Loucy (cell line): ENCODE data around the gene MKI67.
A peak's percentile ranks its signal among the peaks of the same experiment; 100 is the strongest.

Experiments
- H2AFZ ChIP-seq: fragments of 200-600 bp; sonication (generic); 2 replicates; pipeline ENCODE4 v1.6.0; 2016; ENCODE audit warnings: antibody characterized with exemption, mild to moderate bottlenecking, low read length, moderate library complexity
- H3F3A ChIP-seq: fragments of 200-600 bp; 2 replicates; pipeline ENCODE4 v1.6.0; 2016; ENCODE audit warnings: antibody characterized with exemption, low read depth, mild to moderate bottlenecking
- H3K27me3 ChIP-seq: fragments of 200-600 bp; sonication (generic); 2 replicates; pipeline ENCODE4 v1.6.1; 2014; ENCODE audit warnings: low read length, mild to moderate bottlenecking; ENCODE audit not compliant: insufficient read depth, poor library complexity, severe bottlenecking
- H3K36me3 ChIP-seq: fragments of 200-600 bp; sonication (generic); 2 replicates; pipeline ENCODE4 v1.6.1; 2016; ENCODE audit warnings: low read length; ENCODE audit not compliant: insufficient read depth
- H3K4me1 ChIP-seq: fragments of 200-600 bp; sonication (generic); 2 replicates; pipeline ENCODE4 v1.5.1; 2014; ENCODE audit warnings: low read length, mild to moderate bottlenecking; ENCODE audit not compliant: insufficient read depth, poor library complexity, severe bottlenecking
- H3K4me2 ChIP-seq: fragments of 200-600 bp; sonication (generic); 2 replicates; pipeline ENCODE4 v1.6.0; 2014; ENCODE audit warnings: antibody characterized with exemption, low read length, low read depth, mild to moderate bottlenecking; ENCODE audit not compliant: poor library complexity, severe bottlenecking
- H3K4me3 ChIP-seq: fragments of 200-600 bp; sonication (generic); 2 replicates; pipeline ENCODE4 v1.5.1; 2014; ENCODE audit warnings: low read length, mild to moderate bottlenecking, mixed read lengths; ENCODE audit not compliant: poor library complexity, severe bottlenecking
- H3K79me2 ChIP-seq: fragments of 200-600 bp; sonication (generic); 2 replicates; pipeline ENCODE4 v1.6.1; 2014; ENCODE audit warnings: low read length; ENCODE audit not compliant: insufficient read depth
- H3K9ac ChIP-seq: fragments of 200-600 bp; sonication (generic); 2 replicates; pipeline ENCODE4 v1.6.0; 2014; ENCODE audit warnings: mild to moderate bottlenecking, low read depth, low read length, moderate library complexity; ENCODE audit not compliant: poor library complexity, severe bottlenecking
- H3K9me2 ChIP-seq: fragments of 200-600 bp; sonication (generic); replicated peaks from 2 replicates; pipeline ENCODE4 v1.6.1; 2016; ENCODE audit warnings: low read depth, low read length, mixed read lengths
- H3K9me3 ChIP-seq: fragments of 200-600 bp; sonication (generic); 2 replicates; pipeline ENCODE4 v1.6.1; 2014; ENCODE audit warnings: mild to moderate bottlenecking, antibody characterized with exemption, low read length, low read depth; ENCODE audit not compliant: insufficient read depth
- H4K20me1 ChIP-seq: fragments of 200-600 bp; sonication (generic); 2 replicates; pipeline ENCODE4 v1.6.0; 2014; ENCODE audit warnings: antibody characterized with exemption, low read length, mild to moderate bottlenecking; ENCODE audit not compliant: insufficient read depth, poor library complexity, severe bottlenecking
- CTCF ChIP-seq: fragments of 200-600 bp; sonication (generic); conservative IDR thresholded peaks from 2 replicates; pipeline ENCODE4 v1.5.1; 2014; ENCODE audit warnings: mild to moderate bottlenecking, antibody characterized with exemption, low read length
- EZH2phosphoT487 ChIP-seq: fragments of 200-600 bp; IDR thresholded peaks from 2 replicates; pipeline ENCODE4 v1.6.1; 2018; ENCODE audit warnings: antibody characterized with exemption, mild to moderate bottlenecking, moderate library complexity, borderline replicate concordance

Gene MKI67

GRCh38 chr10:128151031-128151430 is 24.8 kb upstream of the MKI67 start:
- Histone ChIP-seq H3K9me3 (no peaks in the 10 kb centered on the region), H3K9ac (no peak overlapping the region), H3K36me3 (no peaks in the 10 kb centered on the region), H3F3A (no peaks in the 10 kb centered on the region), H4K20me1 (no peaks in the 10 kb centered on the region), H3K4me3 (no peak overlapping the region), H3K4me2 (no peak overlapping the region), H3K9me2 (no peaks in the 10 kb centered on the region), H3K4me1 (peaks cover 6% of the 10 kb centered on the region), H3K27me3 (no peaks in the 10 kb centered on the region), H3K79me2 (no peaks in the 10 kb centered on the region), H2AFZ (no peak overlapping the region)
- no peak for TF ChIP-seq EZH2phosphoT487
- TF ChIP-seq CTCF: no peak

- no peaks in the 10 kb centered on the region for H3K36me3 ChIP-seq
- H3F3A ChIP-seq: no peaks in the 10 kb centered on the region
- peak overlapping the region; percentile 22 for H3K9ac ChIP-seq
- TF ChIP-seq EZH2phosphoT487 (no peak), CTCF (no peak)
- peak overlapping the region; percentile 69 for H3K4me2 ChIP-seq
- H3K9me2 ChIP-seq: no peaks in the 10 kb centered on the region
- no peaks in the 10 kb centered on the region for H4K20me1 ChIP-seq
- peak overlapping the region; percentile 82 for H2AFZ ChIP-seq
- no peaks in the 10 kb centered on the region for H3K79me2 ChIP-seq
- H3K9me3 ChIP-seq: no peaks in the 10 kb centered on the region
- peaks cover 5% of the 10 kb centered on the region for H3K4me1 ChIP-seq
- H3K27me3 ChIP-seq: no peaks in the 10 kb centered on the region
- peak overlapping the region; percentile 73 for H3K4me3 ChIP-seq
These were observed 24.3 kb upstream of the MKI67 start for GRCh38 chr10:128150561-128150960.

GRCh38 chr10:128150045-128150493 is 23.8 kb upstream of the MKI67 start:
- TF ChIP-seq EZH2phosphoT487: no peak
- TF ChIP-seq CTCF: peak; percentile 82
- Histone ChIP-seq H3F3A (no peaks in the 10 kb centered on the region), H3K4me1 (peaks cover 6% of the 10 kb centered on the region), H2AFZ (peak overlapping the region; percentile 82), H3K36me3 (no peaks in the 10 kb centered on the region), H3K27me3 (no peaks in the 10 kb centered on the region), H3K9me3 (no peaks in the 10 kb centered on the region), H3K79me2 (no peaks in the 10 kb centered on the region), H3K9ac (peak overlapping the region; percentile 22), H3K4me2 (peak overlapping the region; percentile 69), H3K4me3 (peak overlapping the region; percentile 73), H4K20me1 (no peaks in the 10 kb centered on the region), H3K9me2 (no peaks in the 10 kb centered on the region)
